Pericardium fibroblast (primary cell): Measurements from ENCODE around the gene OSBP. TPM values are rescaled to one million over a fixed set of nuclear protein-coding genes. Genes with fewer than 3 reads are reported as not detected.

Source experiments
- total RNA-seq: library from RNA; depleted of rRNA; stranded (reverse); fragments of >200 nt; gene quantifications from 2 replicates; pipeline ENCODE4 v1.2.3, GENCODE V29; 2015

Gene OSBP
- 14.4 and 15.2 TPM in 2 replicates for total RNA-seq

GRCh38 chr11:59615637-59616395 is at the start of gene OSBP:
Gene OSBP (minus strand): TSS chr11:59615774. CDS start chr11:59615664, 110 bp downstream.

Other genes starting within 250 kb of the OSBP start
- gene OR5A2, start 189.4 kb downstream of the OSBP start, total RNA-seq, result not detected in 2 replicates
- gene OR5A1, start 179.3 kb downstream of the OSBP start, total RNA-seq, result not detected in 2 replicates
- not detected in 2 replicates for gene OR4D6, start 158.8 kb downstream of the OSBP start, total RNA-seq
- not detected in 2 replicates for gene OR4D10, start 142.5 kb downstream of the OSBP start, total RNA-seq
- not detected in 2 replicates for gene OR4D11, start 112.2 kb downstream of the OSBP start, total RNA-seq
- not detected in 2 replicates for gene OR4D9, start 104.2 kb downstream of the OSBP start, total RNA-seq
- 10.5 and 12.3 TPM in 2 replicates for gene PATL1, start 53.3 kb upstream of the OSBP start, total RNA-seq
- gene OR10V1, start 98.1 kb upstream of the OSBP start, total RNA-seq, result not detected in 2 replicates
- gene STX3, start 139.6 kb upstream of the OSBP start, total RNA-seq, result 10.1 and 21.7 TPM in 2 replicates
- 37.4 and 49.9 TPM in 2 replicates for gene MRPL16, start 195.0 kb upstream of the OSBP start, total RNA-seq
- gene CBLIF, start 229.7 kb upstream of the OSBP start, total RNA-seq, result not detected in 2 replicates